PC-9 (cell line): ENCODE measurements around the gene TMEM82.

Experiments used
- CTCF ChIP-seq: fragments of 200-600 bp; sonication (generic); conservative IDR thresholded peaks from 2 replicates; pipeline ENCODE4 v1.6.1; 2017; ENCODE audit warnings: mixed run types, antibody characterized with exemption, mild to moderate bottlenecking, moderate library complexity
- EZH2 ChIP-seq: fragments of 200-600 bp; sonication (generic); IDR thresholded peaks from 2 replicates; pipeline ENCODE4 v1.8.0; 2017; ENCODE audit warnings: antibody characterized with exemption, low read depth

GRCh38 chr1:15704526-15705183, 37.6 kb upstream of the TMEM82 start:
- no peak for TF ChIP-seq CTCF
- TF ChIP-seq EZH2, result no peak
